GM23338 (cell line): ENCODE results near the gene PRPSAP2. TPM values are rescaled to one million over a fixed set of nuclear protein-coding genes. Genes with fewer than 3 reads are reported as not detected.

Experiments used
- CTCF ChIP-seq, 2 experiments: fragments of 200-600 bp in 1 of 2; sonication (generic) in 1 of 2; conservative IDR thresholded peaks; 2 replicates each; pipeline versions ENCODE4 v1.5.1 to v1.6.1; 2016 to 2017; ENCODE audit warnings: antibody characterized with exemption in 2 of 2, low read depth in 2 of 2, mild to moderate bottlenecking in 2 of 2, moderate library complexity in 1 of 2
- EZH2 ChIP-seq: fragments of 200-600 bp; sonication (generic); IDR thresholded peaks from one replicate; pipeline ENCODE4 v1.8.0; 2017; ENCODE audit warnings: antibody characterized with exemption, mild to moderate bottlenecking, low read depth; ENCODE audit not compliant: unreplicated experiment
- JUNB ChIP-seq: IDR thresholded peaks from one replicate; pipeline ENCODE4 v1.6.1; 2016; ENCODE audit warnings: antibody characterized with exemption; ENCODE audit not compliant: unreplicated experiment
- REST ChIP-seq: IDR thresholded peaks from one replicate; pipeline ENCODE4 v1.6.1; 2018; ENCODE audit warnings: antibody characterized with exemption; ENCODE audit not compliant: unreplicated experiment
- ZNF331 ChIP-seq: fragments of 250-450 bp; sonication (Bioruptor Pico); IDR thresholded peaks from 2 replicates; pipeline ENCODE4 v1.5.0; 2020; ENCODE audit warnings: low read depth, mild to moderate bottlenecking, moderate library complexity
- ZNF462 ChIP-seq: fragments of 250-450 bp; sonication (Bioruptor Pico); IDR thresholded peaks from 2 replicates; pipeline ENCODE4 v1.5.0; 2020; ENCODE audit warnings: mild to moderate bottlenecking, moderate library complexity
- polyA plus RNA-seq: library from polyadenylated mRNA; unstranded; fragments of >200 nt; fragmentation: Nextera tagmentation; extraction: Ambion mirVana; gene quantifications from 2 replicates; pipeline ENCODE4 v1.2.1, GENCODE V29; 2016
- total RNA-seq: library from RNA; depleted of rRNA; stranded (reverse); fragments of >200 nt; shearing (Covaris generic); gene quantifications from 2 replicates; pipeline ENCODE4 v1.2.3, GENCODE V29; 2014

Gene PRPSAP2
- total and polyA plus RNA-seq, 2 experiments from 2014 or later = 34.6 to 54.4 TPM

GRCh38 chr17:18947866-18948265 lies 89.9 kb downstream of the PRPSAP2 start (continued):
- TF ChIP-seq ZNF462 (CRISPR knock-in tag) (no peak), JUNB (no peak), REST (no peak), CTCF (conservative IDR thresholded peaks at IDR 0.05; ENCODE audit: low read depth in 2 of 2) (no peak), EZH2 (no peak), ZNF331 (CRISPR knock-in tag) (no peak)
